Prostate gland (tissue), 2 donors: Measurements from ENCODE around the gene AKAP7. TPM values are rescaled to one million over a fixed set of nuclear protein-coding genes. Genes with fewer than 3 reads are reported as not detected.
"Not testable (repeated sequence)": the region's sequence is repeated elsewhere in the genome, so short reads cannot be mapped to it uniquely, and the experiment has no call there.

Source experiments
- DNase-seq: peaks from one replicate; pipeline ENCODE4 v3.0.0-alpha.2; 2019; ENCODE audit warnings: low spot score
- H3K27ac ChIP-seq, 2 donors: fragments of 200-600 bp; sonication (generic); 2 replicates each; pipeline ENCODE4 v1.5.1; 2017 to 2019
- H3K27me3 ChIP-seq: fragments of 200-600 bp; sonication (generic); replicated peaks from 2 replicates; pipeline ENCODE4 v1.5.1; 2019; ENCODE audit not compliant: insufficient read depth
- H3K36me3 ChIP-seq, 2 donors: fragments of 200-600 bp; sonication (generic); 1 replicate in 1 of 2; 2 replicates in 1 of 2; pipeline versions ENCODE4 v1.5.1 to v1.8.1; 2017 to 2019
- H3K4me1 ChIP-seq: fragments of 200-600 bp; sonication (generic); replicated peaks from 2 replicates; pipeline ENCODE4 v1.5.1; 2019
- H3K4me3 ChIP-seq, 2 donors: fragments of 200-600 bp; sonication (generic); 2 replicates each; pipeline ENCODE4 v1.5.1; 2017 to 2019
- H3K9me3 ChIP-seq: fragments of 200-600 bp; sonication (generic); 2 replicates; pipeline ENCODE4 v1.5.1; 2017
- POLR2A ChIP-seq: fragments of 450-650 bp; IDR thresholded peaks from one replicate; pipeline ENCODE4 v1.6.1; 2016; ENCODE audit warnings: antibody characterized with exemption, mild to moderate bottlenecking
- POLR2AphosphoS5 ChIP-seq: sonication (generic); formaldehyde crosslinking; IDR thresholded peaks from one replicate; pipeline ENCODE4 v1.6.1; 2017; ENCODE audit warnings: antibody characterized with exemption
- WGBS: methylation state at CpG from one replicate; pipeline ENCODE4 v1.1.5; 2018; 5-methylcytosine and 5-hydroxymethylcytosine counted together
- intact Hi-C: fragments of 100-400 bp; cut with DNase I; formaldehyde crosslinking; loops from one replicate; pipeline ENCODE4 v1.14.2; 2022
- total RNA-seq, 2 donors: library from RNA; depleted of rRNA; stranded (reverse); fragments of >200 nt; gene quantifications; one replicate each; pipeline ENCODE4 v1.1.0, GENCODE V29; 2016
- TF ChIP-seq, protein P1 (sequence below), 4 experiments: fragments of 200-600 bp in 2 of 4; fragments of 450-650 bp in 2 of 4; sonication (generic) in 2 of 4; IDR thresholded peaks; 1 replicate in 3 of 4; 2 replicates in 1 of 4; pipeline ENCODE4 v1.5.1; 2016 to 2019; ENCODE audit warnings: antibody characterized with exemption in 4 of 4, mild to moderate bottlenecking in 2 of 4, moderate library complexity in 2 of 4

The AKAP7 gene
- total RNA-seq, 2 donors from 2014 or later = 23.7 to 34.3 TPM

DNA sequence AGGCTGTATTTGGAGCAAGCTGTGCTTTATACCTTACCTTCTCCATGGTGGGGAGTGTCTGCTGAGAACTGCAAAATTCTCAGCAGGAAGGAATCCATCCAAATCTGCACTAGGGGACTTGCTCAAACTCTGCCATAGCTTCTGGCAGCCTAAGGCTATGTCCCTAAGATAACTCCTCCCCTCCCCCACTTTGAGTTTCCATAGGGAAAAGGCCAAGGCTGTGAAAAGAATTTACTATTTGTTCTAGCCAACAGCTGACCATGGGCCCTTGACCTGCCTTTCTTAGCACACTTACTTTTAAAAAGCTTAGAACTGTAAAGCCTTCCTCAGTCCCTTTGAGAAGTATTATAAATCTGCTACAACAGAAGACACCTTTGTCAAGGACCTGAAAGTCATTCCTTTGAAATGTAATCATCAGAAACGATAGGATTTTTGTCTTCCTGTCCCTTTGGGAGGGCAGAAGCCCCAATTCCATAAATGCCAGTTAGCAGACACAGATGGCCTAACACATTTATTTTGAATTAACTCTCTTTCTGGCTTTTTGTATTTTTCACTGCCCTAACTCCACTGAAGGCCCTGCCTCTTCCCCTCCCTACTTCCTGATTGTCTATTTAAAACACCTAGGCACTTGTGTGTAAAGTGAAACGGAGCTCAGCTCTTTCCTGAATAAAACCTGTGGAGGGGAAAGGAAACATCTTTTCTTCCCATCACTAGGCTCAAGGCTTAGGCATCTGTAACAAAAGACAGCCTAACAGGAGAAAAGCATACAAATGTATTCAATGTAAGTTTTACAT is 157.1 kb downstream of the AKAP7 start:
- DNase-seq = no peak
- Histone ChIP-seq H3K27ac (no peak overlapping the region), H3K36me3 (no peaks in the 10 kb centered on the region), H3K4me3 (no peak overlapping the region), H3K4me1 (no peaks in the 10 kb centered on the region), H3K27me3 (no peaks in the 10 kb centered on the region), H3K9me3 (no peaks in the 10 kb centered on the region)
- intact Hi-C loops = no loop called here
- WGBS = 51% methylated on average over 2 of the region's 2 CpGs
- no peak for TF ChIP-seq POLR2AphosphoS5
- no peak for TF ChIP-seq POLR2A
- TF ChIP-seq, protein P1, sequence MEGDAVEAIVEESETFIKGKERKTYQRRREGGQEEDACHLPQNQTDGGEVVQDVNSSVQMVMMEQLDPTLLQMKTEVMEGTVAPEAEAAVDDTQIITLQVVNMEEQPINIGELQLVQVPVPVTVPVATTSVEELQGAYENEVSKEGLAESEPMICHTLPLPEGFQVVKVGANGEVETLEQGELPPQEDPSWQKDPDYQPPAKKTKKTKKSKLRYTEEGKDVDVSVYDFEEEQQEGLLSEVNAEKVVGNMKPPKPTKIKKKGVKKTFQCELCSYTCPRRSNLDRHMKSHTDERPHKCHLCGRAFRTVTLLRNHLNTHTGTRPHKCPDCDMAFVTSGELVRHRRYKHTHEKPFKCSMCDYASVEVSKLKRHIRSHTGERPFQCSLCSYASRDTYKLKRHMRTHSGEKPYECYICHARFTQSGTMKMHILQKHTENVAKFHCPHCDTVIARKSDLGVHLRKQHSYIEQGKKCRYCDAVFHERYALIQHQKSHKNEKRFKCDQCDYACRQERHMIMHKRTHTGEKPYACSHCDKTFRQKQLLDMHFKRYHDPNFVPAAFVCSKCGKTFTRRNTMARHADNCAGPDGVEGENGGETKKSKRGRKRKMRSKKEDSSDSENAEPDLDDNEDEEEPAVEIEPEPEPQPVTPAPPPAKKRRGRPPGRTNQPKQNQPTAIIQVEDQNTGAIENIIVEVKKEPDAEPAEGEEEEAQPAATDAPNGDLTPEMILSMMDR (IDR thresholded peaks at IDR 0.05) = no peak

DNA sequence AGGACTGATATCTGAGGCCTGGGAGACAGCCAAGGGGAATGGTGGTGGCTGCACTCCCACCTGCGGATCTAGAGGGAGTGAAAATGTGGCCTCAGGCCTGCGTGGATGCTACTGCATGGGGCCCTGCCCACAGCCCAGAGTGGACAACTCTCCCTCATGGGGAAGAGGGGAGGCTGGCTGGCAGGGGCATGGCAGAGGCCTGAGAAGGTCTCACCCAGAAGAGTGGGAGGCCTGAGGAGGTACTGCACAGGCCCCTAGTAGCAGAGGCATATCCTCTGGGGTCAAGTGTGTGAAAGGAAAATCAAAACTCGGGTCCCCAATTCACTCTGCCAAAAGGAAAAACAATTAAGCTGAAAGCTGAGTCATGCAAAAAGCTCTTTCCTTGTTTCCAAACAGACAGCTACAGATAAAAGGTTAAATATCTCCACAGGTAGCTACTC is 158.2 kb downstream of the AKAP7 start:
- H3K27me3 ChIP-seq = no peaks in the 10 kb centered on the region
- no peak overlapping the region for H3K4me3 ChIP-seq
- TF ChIP-seq, protein P1 (IDR thresholded peaks at IDR 0.05) = no peak
- TF ChIP-seq POLR2A (no peak), POLR2AphosphoS5 (no peak)
- H3K36me3 ChIP-seq = no peaks in the 10 kb centered on the region
- intact Hi-C loops = no loop called here
- H3K27ac ChIP-seq = no peak overlapping the region
- 75% methylated on average over 3 of the region's 3 CpGs for WGBS
- no peaks in the 10 kb centered on the region for H3K9me3 ChIP-seq
- no peaks in the 10 kb centered on the region for H3K4me1 ChIP-seq
- DNase-seq = no peak

DNA sequence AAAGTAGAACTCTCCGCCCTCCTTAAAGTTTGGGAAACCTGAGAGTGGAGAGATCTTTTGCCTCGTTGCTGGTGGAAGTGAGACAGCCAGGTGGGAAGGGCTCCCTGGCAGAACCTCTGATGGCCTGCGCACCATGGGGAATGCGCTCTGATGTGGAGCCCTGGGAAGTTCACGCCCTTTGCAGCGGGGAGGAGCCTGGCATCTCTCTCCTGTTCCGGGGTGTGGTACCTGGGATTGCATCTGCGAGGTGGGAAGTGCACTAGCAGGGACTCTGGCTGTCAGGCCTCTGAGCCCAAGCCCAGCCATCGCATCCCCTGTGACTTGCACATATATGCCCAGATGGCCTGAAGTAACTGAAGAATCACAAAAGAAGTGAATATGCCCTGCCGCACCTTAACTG is 159.8 kb downstream of the AKAP7 start:
- TF ChIP-seq, protein P1 (IDR thresholded peaks at IDR 0.05) = no peak
- TF ChIP-seq POLR2AphosphoS5 (no peak), POLR2A (no peak)
- Histone ChIP-seq H3K9me3 (no peaks in the 10 kb centered on the region), H3K36me3 (no peaks in the 10 kb centered on the region), H3K4me1 (no peaks in the 10 kb centered on the region), H3K27me3 (no peaks in the 10 kb centered on the region), H3K4me3 (no peak overlapping the region), H3K27ac (no peak overlapping the region)
- 93% methylated on average over 10 of the region's 10 CpGs for WGBS
- DNase-seq = no peak
- intact Hi-C loops = no loop called here

DNA sequence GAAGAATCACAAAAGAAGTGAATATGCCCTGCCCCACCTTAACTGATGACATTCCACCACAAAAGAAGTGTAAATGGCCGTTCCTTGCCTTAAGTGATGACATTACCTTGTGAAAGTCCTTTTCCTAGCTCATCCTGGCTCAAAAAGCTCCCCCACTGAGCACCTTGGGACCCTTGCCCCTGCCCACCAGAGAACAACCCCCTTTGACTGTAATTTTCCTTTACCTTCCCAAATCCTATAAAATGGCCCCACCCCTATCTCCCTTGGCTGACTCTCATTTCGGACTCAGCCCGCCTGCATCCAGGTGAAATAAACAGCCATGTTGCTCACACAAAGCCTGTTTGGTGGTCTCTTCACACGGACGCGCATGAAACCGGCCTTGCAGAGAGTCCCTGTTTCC is 165.6 kb downstream of the AKAP7 start:
- H3K4me1 ChIP-seq, H3K27me3 ChIP-seq, H3K36me3 ChIP-seq, H3K9me3 ChIP-seq, intact Hi-C loops, DNase-seq, H3K4me3 ChIP-seq, H3K27ac ChIP-seq: not testable (repeated sequence)
- WGBS = 94% methylated on average over 7 of the region's 7 CpGs

DNA sequence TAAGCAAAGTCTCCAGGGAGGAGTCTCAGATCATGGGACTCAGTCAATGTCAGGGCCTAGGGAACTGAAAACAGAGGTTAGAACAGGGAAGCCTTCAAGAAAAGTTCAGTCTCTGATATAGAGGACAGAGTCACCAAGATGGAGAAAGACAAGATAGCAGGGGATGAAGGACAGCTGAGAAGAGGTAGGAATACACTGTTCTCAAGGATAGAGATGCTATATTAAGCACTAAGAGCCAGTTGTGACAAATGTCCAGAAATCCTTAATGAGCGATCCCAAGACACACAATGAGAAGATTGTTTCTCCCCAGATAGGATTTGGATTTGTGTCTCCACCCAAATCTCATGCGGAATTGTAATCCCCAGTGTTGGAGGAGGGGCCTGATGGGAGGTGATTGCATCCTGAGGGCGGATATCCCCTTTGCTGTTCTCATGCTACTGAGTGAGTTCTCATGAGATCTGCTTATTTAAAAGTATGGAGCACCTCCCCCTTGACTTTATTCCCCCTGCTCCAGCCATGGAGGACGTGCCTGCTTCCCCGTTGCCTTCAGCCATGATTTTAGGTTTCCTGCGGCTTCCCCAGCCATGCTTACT is 168.2 kb downstream of the AKAP7 start:
- no peak for DNase-seq
- Histone ChIP-seq H3K4me3 (no peak overlapping the region), H3K27me3 (no peaks in the 10 kb centered on the region), H3K27ac (no peak overlapping the region), H3K4me1 (no peaks in the 10 kb centered on the region), H3K36me3 (no peaks in the 10 kb centered on the region), H3K9me3 (no peaks in the 10 kb centered on the region)
- no peak for TF ChIP-seq POLR2A
- TF ChIP-seq, protein P1 (IDR thresholded peaks at IDR 0.05) = no peak
- no peak for TF ChIP-seq POLR2AphosphoS5
- WGBS = 92% methylated on average over 6 of the region's 6 CpGs
- intact Hi-C loops = no loop called here
